ENCODE results near the gene AQR.
"Not testable (repeated sequence)": the region's sequence is repeated elsewhere in the genome, so short reads cannot be mapped to it uniquely, and the experiment has no call there.

Gene AQR

DNA sequence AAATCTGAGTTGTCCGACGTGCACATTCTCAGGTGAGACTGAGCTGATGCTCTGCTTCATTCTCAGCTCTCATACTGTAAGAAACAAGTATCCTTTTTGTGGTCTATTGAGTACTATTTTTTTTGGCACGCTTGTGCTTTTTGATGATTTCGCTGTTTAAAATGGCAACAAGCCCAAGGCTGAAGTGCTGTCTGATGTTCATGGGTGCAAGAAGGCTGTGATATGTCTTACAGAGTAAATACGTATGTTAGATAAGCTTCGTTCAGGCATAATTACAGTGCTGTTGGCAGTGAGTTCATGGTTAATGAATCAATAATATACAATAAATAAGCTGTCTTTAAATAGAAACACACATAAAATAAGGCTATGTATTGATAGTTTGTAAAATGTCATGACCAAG lies 27.2 kb downstream of the AQR start:
- no peaks in the 10 kb centered on the region for H3K9me3 Mint-ChIP-seq
- H3K36me3 Mint-ChIP-seq (ENCODE audit: low read depth) = peaks cover 65% of the 10 kb centered on the region
- no peaks in the 10 kb centered on the region for H3K27me3 Mint-ChIP-seq
- no peak overlapping the region for H3K27ac Mint-ChIP-seq
- no peaks in the 10 kb centered on the region for H3K4me1 Mint-ChIP-seq (ENCODE audit: low read depth)
- intact Hi-C loops (cut with micrococcal nuclease) = no loop called here
- no peak overlapping the region for H3K4me3 Mint-ChIP-seq

GRCh38 chr15:34941831-34942230 lies 27.7 kb downstream of the AQR start:
- peaks cover 69% of the 10 kb centered on the region for H3K36me3 Mint-ChIP-seq (ENCODE audit: low read depth)
- no peak overlapping the region for H3K27ac Mint-ChIP-seq
- H3K27me3 Mint-ChIP-seq = no peaks in the 10 kb centered on the region
- no peaks in the 10 kb centered on the region for H3K4me1 Mint-ChIP-seq (ENCODE audit: low read depth)
- no peaks in the 10 kb centered on the region for H3K9me3 Mint-ChIP-seq
- no peak overlapping the region for H3K4me3 Mint-ChIP-seq
- intact Hi-C loops (cut with micrococcal nuclease) = no loop called here

DNA sequence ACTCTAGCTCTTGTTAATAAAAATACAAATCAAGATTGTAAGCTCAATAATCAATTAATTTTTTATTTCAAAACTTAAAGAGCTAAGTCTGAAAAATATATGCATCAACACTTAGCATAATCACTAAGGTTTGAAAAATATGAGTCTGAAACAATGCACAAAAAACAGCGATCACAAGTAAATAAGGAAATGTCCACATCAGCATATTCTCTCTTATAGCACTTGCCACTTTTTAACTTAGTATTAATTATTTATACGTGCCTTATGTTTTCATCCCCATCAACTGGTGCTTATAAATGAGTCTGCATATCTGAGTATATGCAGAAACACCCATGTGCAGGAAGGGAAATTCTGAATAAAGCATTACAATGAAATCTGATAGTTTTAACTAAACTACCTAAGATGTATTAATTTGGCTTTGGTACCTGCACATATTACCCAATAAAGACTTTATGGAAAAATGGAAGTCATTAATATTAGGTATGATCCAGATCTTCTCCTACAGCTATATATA lies 28.3 kb downstream of the AQR start:
- Mint-ChIP-seq H3K27me3 (no peaks in the 10 kb centered on the region), H3K4me3 (no peak overlapping the region), H3K4me1 (ENCODE audit: low read depth) (no peaks in the 10 kb centered on the region), H3K36me3 (ENCODE audit: low read depth) (peaks cover 73% of the 10 kb centered on the region), H3K27ac (no peak overlapping the region), H3K9me3 (no peaks in the 10 kb centered on the region)
- intact Hi-C loops (cut with micrococcal nuclease) = no loop called here

DNA sequence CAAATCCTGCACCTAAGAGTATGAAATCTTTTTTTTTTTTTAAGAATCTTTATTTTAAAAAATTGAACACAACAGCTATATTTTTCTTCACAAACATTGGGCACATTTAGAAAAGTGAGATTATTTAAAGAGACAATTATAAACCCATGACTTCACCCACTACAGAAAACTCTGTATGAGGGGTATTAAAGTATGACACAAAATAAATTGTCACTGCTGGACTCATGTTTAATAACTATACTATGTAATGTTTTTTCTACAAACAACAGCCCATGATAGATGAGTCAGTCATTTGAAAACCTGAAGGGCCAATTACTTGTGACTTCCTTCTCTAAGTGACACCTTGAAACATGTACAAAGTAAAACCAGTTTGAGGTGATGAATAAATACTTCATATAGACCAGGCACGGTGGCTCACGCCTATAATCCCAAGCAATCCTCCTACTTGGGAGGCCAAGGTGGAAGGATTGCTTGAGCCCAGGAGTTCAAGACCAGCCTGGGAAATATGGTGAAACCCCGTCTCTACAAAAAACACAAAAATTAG lies 36.0 kb downstream of the AQR start:
- Mint-ChIP-seq H3K27me3 (no peaks in the 10 kb centered on the region), H3K9me3 (no peaks in the 10 kb centered on the region), H3K27ac (no peak overlapping the region), H3K4me1 (ENCODE audit: low read depth) (no peaks in the 10 kb centered on the region), H3K4me3 (no peak overlapping the region), H3K36me3 (ENCODE audit: low read depth) (peaks cover 84% of the 10 kb centered on the region)
- intact Hi-C loops (cut with micrococcal nuclease) = no loop called here

DNA sequence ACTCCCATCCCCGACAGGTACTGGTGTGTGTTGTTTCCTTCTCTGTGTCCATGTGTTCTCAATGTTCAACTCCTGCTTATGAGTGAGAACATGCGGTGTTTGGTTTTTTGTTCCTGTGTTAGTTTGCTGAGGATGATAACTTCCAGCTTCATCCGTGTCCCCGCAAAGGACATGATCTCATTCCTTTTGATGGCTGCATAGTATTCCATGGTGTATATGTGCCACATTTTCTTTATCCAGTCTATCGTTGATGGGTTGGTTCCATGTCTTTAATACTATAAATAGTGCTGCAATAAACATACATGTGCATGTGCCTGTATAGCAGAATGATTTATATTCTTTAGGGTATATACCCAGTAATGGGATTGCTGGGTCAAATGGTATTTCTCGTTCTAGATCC lies 41.2 kb downstream of the AQR start:
- H3K27ac Mint-ChIP-seq; intact Hi-C loops (cut with micrococcal nuclease); H3K9me3 Mint-ChIP-seq; H3K4me1 Mint-ChIP-seq (ENCODE audit: low read depth); H3K27me3 Mint-ChIP-seq; H3K4me3 Mint-ChIP-seq: not testable (repeated sequence)
- H3K36me3 Mint-ChIP-seq (ENCODE audit: low read depth) = peaks cover 81% of the 10 kb centered on the region

DNA sequence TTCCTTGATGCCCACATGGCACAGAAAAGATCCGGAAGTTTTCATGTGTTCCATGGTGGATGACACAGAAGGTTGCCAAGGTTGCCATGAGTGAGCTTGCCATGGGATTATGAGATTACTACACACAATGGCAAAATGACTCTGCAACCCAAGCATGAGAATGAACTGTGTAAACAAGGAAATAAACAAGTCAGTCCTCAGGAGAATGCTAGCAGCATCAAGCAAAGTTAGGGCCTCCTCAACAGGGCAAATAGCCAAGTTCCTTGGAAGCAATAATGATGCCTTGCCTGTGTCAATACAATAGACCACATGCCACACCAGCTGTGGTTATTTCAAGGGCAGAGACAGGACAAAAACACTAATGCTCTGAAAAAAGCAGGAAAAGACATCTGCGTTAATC lies 41.8 kb downstream of the AQR start:
- no peaks in the 10 kb centered on the region for H3K9me3 Mint-ChIP-seq
- peaks cover 78% of the 10 kb centered on the region for H3K36me3 Mint-ChIP-seq (ENCODE audit: low read depth)
- H3K4me1 Mint-ChIP-seq (ENCODE audit: low read depth) = no peaks in the 10 kb centered on the region
- H3K27ac Mint-ChIP-seq = no peak overlapping the region
- no peak overlapping the region for H3K4me3 Mint-ChIP-seq
- no peaks in the 10 kb centered on the region for H3K27me3 Mint-ChIP-seq
- intact Hi-C loops (cut with micrococcal nuclease) = no loop called here

DNA sequence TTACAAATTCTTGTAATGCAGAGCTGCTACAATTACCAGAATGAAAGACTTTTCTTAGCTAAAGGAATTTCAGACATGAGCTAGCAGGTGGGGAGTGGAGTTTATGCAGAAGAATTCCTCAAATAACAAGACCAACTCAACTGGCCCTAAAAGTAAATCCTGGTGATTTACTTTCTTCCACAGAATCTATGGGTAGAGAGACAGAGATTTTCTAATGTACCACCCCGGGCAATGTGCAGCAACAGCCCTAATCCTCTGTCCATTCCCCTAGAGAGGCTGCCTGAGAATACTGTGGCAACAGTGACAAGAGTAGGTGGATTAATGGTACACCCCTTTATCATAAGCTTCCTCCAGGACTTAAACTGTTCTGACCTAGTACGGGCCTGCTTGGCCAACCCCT lies 55.2 kb downstream of the AQR start:
- no peaks in the 10 kb centered on the region for H3K27me3 Mint-ChIP-seq
- H3K27ac Mint-ChIP-seq = no peak overlapping the region
- H3K4me1 Mint-ChIP-seq (ENCODE audit: low read depth) = no peaks in the 10 kb centered on the region
- intact Hi-C loops (cut with micrococcal nuclease) = no loop called here
- H3K36me3 Mint-ChIP-seq (ENCODE audit: low read depth) = peaks cover 89% of the 10 kb centered on the region
- no peaks in the 10 kb centered on the region for H3K9me3 Mint-ChIP-seq
- H3K4me3 Mint-ChIP-seq = no peak overlapping the region

- H3K27me3 Mint-ChIP-seq = no peaks in the 10 kb centered on the region
- H3K27ac Mint-ChIP-seq = no peak overlapping the region
- H3K36me3 Mint-ChIP-seq (ENCODE audit: low read depth) = peaks cover 86% of the 10 kb centered on the region
- no peak overlapping the region for H3K4me3 Mint-ChIP-seq
- no peaks in the 10 kb centered on the region for H3K4me1 Mint-ChIP-seq (ENCODE audit: low read depth)
- no peaks in the 10 kb centered on the region for H3K9me3 Mint-ChIP-seq
- intact Hi-C loops (cut with micrococcal nuclease) = no loop called here
These were observed 64.5 kb downstream of the AQR start for GRCh38 chr15:34905047-34905446.

GRCh38 chr15:34904527-34904926 lies 65.0 kb downstream of the AQR start:
- peaks cover 85% of the 10 kb centered on the region for H3K36me3 Mint-ChIP-seq (ENCODE audit: low read depth)
- no peak overlapping the region for H3K27ac Mint-ChIP-seq
- H3K27me3 Mint-ChIP-seq = no peaks in the 10 kb centered on the region
- H3K9me3 Mint-ChIP-seq = no peaks in the 10 kb centered on the region
- no peaks in the 10 kb centered on the region for H3K4me1 Mint-ChIP-seq (ENCODE audit: low read depth)
- no peak overlapping the region for H3K4me3 Mint-ChIP-seq
- intact Hi-C loops (cut with micrococcal nuclease) = no loop called here

DNA sequence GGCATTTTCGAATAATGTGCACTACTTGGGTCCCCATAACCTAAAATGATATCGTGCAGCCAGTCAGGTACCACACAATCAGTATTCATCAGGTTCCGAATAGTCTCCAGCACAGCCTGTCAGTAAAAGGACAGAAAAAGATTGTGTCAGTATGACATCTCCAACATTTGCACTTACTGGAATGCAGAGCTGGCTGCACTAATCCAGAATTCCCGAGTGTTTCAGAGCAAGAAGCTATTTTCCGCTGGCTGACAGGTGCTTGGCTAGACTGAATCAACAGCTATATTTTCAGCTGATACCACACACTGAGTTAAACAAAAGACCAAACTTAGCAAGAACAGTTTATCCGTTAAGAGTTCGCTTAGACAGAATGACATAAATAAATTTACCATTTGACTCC lies 68.8 kb downstream of the AQR start:
- H3K9me3 Mint-ChIP-seq = no peaks in the 10 kb centered on the region
- peaks cover 93% of the 10 kb centered on the region for H3K36me3 Mint-ChIP-seq (ENCODE audit: low read depth)
- H3K27me3 Mint-ChIP-seq = no peaks in the 10 kb centered on the region
- no peaks in the 10 kb centered on the region for H3K4me1 Mint-ChIP-seq (ENCODE audit: low read depth)
- no peak overlapping the region for H3K27ac Mint-ChIP-seq
- intact Hi-C loops (cut with micrococcal nuclease) = no loop called here
- no peak overlapping the region for H3K4me3 Mint-ChIP-seq

- Mint-ChIP-seq H3K4me1 (ENCODE audit: low read depth) (no peaks in the 10 kb centered on the region), H3K36me3 (ENCODE audit: low read depth) (peaks cover 94% of the 10 kb centered on the region), H3K4me3 (no peak overlapping the region), H3K9me3 (peaks cover 22% of the 10 kb centered on the region), H3K27ac (no peak overlapping the region), H3K27me3 (no peaks in the 10 kb centered on the region)
- intact Hi-C loops (cut with micrococcal nuclease) = no loop called here
These were observed 73.4 kb downstream of the AQR start for GRCh38 chr15:34896183-34896582.

- H3K36me3 Mint-ChIP-seq (ENCODE audit: low read depth) = peaks cover 89% of the 10 kb centered on the region
- no peak overlapping the region for H3K4me3 Mint-ChIP-seq
- no peaks in the 10 kb centered on the region for H3K27me3 Mint-ChIP-seq
- H3K9me3 Mint-ChIP-seq = peaks cover 22% of the 10 kb centered on the region
- H3K4me1 Mint-ChIP-seq (ENCODE audit: low read depth) = no peaks in the 10 kb centered on the region
- H3K27ac Mint-ChIP-seq = no peak overlapping the region
- intact Hi-C loops (cut with micrococcal nuclease) = no loop called here
These were observed 75.6 kb downstream of the AQR start for GRCh38 chr15:34893967-34894366.

DNA sequence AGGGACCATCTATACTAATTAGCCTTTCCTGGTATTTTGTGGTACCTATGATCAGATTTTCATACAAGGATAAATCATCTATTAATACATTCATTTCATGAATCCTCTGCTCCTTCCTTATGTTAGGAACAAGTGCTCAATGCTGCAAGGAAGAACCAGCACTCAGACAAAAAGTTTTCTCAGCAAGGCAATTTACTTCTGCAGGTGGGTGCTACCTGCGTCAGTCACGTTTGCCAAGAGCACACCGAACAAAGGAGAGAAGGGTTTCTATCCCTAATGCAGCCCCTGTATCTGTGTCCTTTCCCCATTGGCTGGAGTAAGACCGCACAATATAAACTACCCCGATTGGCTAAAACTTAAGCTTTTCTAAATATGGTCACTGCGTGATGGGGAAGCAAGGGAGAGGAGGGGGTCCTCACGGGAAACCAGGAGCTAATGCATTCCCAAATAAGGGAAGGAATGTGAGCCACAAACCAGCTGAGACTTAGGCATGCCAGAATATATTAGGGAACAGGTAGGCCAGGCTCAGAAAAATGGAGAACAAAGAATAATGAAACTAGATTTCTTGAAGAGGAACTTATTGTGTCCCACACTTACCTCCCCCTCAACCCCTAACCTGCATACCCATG lies 76.5 kb downstream of the AQR start:
- Mint-ChIP-seq H3K4me1 (ENCODE audit: low read depth) (no peaks in the 10 kb centered on the region), H3K27ac (no peak overlapping the region), H3K9me3 (peaks cover 22% of the 10 kb centered on the region), H3K36me3 (ENCODE audit: low read depth) (peaks cover 87% of the 10 kb centered on the region), H3K27me3 (no peaks in the 10 kb centered on the region), H3K4me3 (no peak overlapping the region)
- intact Hi-C loops (cut with micrococcal nuclease) = no loop called here

- H3K4me1 Mint-ChIP-seq (ENCODE audit: low read depth) = no peaks in the 10 kb centered on the region
- intact Hi-C loops (cut with micrococcal nuclease) = no loop called here
- H3K4me3 Mint-ChIP-seq = no peak overlapping the region
- H3K36me3 Mint-ChIP-seq (ENCODE audit: low read depth) = peaks cover 81% of the 10 kb centered on the region
- peaks cover 22% of the 10 kb centered on the region for H3K9me3 Mint-ChIP-seq
- no peak overlapping the region for H3K27ac Mint-ChIP-seq
- no peaks in the 10 kb centered on the region for H3K27me3 Mint-ChIP-seq
These were observed 79.1 kb downstream of the AQR start for GRCh38 chr15:34890424-34890823.

- peaks cover 81% of the 10 kb centered on the region for H3K36me3 Mint-ChIP-seq (ENCODE audit: low read depth)
- intact Hi-C loops (cut with micrococcal nuclease) = no loop called here
- H3K27me3 Mint-ChIP-seq = no peaks in the 10 kb centered on the region
- no peak overlapping the region for H3K27ac Mint-ChIP-seq
- H3K4me3 Mint-ChIP-seq = no peak overlapping the region
- H3K4me1 Mint-ChIP-seq (ENCODE audit: low read depth) = no peaks in the 10 kb centered on the region
- peaks cover 22% of the 10 kb centered on the region for H3K9me3 Mint-ChIP-seq
These were observed 80.1 kb downstream of the AQR start for GRCh38 chr15:34889476-34889875.

All from dendritic cell treated with granulocyte-macrophage colony-stimulating factor and Interleukin-4, amounts not matched to agents 40 ng/mL and 50 ng/mL, for 4 days (primary cell).